ENCODE data around the gene LSP1.
"Not testable (repeated sequence)": the region's sequence is repeated elsewhere in the genome, so short reads cannot be mapped to it uniquely, and the experiment has no call there.

Gene LSP1, protein sequence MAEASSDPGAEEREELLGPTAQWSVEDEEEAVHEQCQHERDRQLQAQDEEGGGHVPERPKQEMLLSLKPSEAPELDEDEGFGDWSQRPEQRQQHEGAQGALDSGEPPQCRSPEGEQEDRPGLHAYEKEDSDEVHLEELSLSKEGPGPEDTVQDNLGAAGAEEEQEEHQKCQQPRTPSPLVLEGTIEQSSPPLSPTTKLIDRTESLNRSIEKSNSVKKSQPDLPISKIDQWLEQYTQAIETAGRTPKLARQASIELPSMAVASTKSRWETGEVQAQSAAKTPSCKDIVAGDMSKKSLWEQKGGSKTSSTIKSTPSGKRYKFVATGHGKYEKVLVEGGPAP

DNA sequence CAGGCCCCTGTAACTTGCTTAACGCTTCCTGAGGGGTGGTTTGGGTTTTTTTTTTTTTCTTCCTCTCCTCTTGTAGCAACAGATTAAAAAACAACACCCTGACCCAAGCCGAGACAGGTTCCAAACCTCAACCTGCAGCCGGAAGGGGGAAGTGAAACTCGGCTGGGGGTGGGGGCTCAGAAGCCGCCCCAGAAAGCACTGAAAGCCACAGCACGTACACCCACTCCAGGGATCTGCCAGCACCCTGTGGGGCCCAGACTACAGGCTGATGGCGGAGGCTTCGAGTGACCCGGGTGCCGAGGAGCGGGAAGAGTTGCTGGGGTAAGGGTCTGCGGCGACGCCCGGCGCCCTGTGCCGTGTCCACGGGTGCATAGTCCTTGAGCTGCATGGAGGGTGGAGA lies at the start of gene LSP1:
LSP1 (plus strand) TSS at position 208 of the 400 bp plus-strand sequence; CDS start at position 269, 61 bp downstream.
- DNase-seq (ENCODE audit: low read depth) = no peak

DNA sequence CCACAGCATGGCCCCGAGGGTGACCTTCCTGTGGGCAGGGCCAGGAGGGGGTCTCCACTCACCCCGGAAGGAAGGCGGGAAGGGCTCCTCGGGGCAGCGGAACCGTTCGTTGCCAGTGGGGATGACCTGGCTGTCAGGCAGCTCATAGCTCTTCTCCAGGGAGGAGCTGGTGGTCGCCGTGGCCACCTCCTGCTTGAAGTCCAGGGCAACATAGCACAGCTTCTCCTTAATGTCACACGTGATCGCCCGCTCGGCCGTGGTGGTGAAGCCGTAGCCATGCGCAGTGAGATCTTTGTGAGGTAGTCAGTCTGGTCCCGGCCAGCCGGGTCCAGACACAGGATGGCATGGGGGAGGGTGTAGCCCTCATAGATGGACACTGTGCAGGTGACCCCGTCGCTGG lies 49.6 kb upstream of the LSP1 start:
- DNase-seq (ENCODE audit: low read depth) = no peak

DNA sequence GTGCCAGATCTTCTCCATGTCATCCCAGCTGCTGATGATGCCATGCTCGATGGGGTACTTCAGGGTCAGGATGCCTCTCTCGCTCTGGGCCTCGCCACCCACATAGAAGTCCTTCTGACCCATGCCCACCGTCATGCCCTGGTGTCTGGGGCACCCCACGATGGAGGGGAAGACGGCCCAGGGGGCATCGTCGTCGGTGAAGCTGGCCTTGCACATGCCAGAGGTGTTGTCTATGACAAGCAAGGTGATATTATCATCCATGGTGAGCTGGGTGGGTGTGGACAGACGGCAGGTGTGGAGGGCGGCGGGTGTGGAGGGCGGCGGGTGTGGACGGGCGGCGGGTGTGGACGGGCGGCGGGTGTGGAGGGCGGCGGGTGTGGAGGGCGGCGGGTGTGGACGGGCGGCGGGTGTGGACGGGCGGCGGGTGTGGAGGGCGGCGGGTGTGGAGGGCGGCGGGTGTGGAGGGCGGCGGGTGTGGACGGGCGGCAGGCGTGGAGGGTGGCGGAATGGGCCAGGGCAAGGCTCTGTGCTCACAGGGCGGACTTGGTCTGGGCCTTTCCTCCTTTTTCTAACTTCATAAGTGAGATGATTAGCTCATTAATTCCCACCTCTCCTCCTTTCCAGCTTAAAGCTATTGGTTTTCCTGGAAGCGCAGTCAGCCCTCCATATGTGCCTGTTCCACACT lies 48.9 kb upstream of the LSP1 start:
- DNase-seq (ENCODE audit: low read depth) = not testable (repeated sequence)

DNA sequence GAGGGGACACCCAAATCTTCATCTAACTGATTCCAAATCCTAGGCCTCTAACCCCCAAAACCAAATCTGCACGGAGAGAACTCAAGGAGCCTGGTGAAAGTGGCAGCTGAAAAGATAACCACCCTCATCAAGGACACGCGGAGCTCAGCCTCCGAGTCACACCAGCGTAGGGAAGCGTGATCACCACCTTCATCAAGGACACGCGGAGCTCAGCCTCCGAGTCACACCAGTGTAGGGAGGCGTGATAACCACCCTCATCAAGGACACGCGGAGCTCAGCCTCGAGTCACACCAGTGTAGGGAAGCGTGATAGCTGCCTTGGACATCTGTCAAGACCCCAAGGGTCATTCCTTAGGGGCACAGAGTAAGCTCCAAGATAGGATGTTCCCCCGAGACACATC lies 47.4 kb upstream of the LSP1 start:
- no peak for DNase-seq (ENCODE audit: low read depth)

DNA sequence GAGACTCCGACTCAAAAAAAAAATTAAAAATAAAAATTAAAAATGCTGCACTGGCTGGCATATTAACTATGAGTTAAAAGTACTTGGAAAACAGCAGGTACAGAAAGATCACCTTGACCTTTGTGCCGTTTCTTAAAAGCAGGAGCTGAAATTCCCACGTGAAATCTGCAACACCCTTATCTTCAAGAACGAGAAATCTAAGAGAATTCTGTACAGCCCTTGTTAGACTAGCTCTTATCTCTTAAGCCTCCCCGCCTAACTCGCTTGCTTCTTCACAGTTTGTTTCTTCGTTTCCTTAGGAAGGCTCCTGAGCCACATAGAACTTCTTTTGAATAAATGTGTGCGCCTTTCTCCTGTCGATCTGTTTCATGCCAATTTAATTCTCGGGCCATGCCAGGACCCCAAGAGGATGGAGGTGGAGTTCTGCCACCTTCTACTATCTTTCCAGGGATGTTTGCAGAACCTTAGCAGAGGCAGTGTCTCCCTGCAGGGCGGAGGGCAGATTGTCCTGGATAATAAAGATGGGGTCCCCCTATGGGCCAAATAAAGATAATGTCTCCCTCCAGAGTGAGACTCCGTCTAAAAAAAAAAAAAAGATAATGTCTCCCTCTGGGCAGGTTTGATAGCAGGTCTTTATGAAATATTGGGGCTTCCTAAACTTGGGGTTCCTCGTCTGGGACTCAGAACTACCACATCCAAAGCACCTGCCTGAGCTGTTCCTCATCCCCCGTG lies 45.5 kb upstream of the LSP1 start:
- DNase-seq (ENCODE audit: low read depth) = no peak

DNA sequence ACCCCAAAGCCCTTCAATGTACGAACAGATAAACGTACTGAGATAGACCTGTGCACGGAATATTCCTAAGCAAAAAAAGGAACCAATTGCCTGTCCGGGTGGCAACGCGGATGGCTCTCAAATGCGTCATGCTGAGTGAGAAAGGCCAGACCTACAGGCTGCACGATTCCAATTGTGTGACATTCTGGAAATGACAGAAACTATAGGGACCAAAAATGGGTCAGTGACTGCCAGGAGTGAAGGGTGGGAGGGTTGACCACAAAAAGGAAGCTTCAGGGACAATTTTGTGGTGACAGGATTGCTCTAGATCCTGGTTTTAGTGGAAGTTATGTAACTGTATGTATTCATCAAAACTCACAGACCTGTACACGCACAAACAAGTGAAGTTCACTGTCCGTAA lies 42.1 kb upstream of the LSP1 start:
- DNase-seq (ENCODE audit: low read depth) = no peak

DNA sequence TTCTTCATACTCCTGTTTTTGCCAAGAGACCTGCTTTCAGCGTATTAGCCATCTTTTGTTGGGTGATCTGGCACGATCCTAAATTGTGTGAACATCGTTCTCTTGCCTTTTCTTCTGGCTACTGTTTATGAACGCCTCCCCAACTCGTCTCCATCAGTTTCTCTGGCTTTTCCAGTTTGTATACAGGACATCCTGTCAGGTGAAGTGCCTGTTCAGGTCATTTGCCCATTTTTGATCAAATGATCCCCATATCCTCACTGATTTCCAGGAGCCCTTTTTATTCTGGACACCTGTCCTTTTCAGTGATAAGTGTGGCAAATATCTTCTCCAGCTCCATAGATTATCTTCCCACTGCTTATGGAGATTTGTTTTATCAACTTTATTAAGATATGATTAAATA lies 40.6 kb upstream of the LSP1 start:
- no peak for DNase-seq (ENCODE audit: low read depth)

DNA sequence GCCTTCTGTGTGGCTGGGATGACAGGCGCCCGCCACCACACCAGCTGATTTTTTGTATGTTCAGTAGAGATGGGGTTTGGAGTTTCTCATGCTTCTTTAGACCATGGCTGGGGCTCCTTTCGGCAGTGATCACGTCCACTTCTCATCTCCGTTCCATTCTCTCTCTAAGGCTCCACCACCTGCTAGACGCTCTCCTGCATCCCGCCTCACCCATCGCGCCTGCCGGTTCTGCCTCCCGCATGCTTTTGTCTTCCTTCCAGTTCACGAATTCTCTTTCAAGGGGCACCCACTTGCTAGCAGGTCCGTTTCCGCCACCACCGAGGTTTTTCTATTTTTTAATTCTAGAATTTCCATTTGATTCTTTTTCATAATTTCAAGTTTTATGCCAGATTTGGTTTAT lies 40.1 kb upstream of the LSP1 start:
- DNase-seq (ENCODE audit: low read depth) = no peak

DNA sequence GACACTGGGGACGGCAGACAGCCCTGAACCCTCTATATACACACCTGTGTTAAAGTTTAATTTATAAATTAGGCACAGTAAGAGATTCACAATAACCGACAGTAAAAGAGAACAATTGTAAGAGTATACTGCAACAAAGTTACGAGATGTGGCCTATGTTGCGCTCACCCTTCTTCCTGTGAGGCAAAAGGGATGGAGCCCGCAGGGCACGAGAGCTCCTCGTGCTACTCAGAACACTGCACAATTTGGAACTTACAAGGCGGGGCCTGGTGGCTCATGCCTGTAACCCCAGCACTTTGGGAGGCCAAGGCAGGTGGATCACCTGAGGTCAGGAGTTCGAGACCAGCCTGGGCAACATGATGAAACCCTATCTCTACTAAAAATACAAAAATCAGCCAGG lies 39.5 kb upstream of the LSP1 start:
- not testable (repeated sequence) for DNase-seq (ENCODE audit: low read depth)

DNA sequence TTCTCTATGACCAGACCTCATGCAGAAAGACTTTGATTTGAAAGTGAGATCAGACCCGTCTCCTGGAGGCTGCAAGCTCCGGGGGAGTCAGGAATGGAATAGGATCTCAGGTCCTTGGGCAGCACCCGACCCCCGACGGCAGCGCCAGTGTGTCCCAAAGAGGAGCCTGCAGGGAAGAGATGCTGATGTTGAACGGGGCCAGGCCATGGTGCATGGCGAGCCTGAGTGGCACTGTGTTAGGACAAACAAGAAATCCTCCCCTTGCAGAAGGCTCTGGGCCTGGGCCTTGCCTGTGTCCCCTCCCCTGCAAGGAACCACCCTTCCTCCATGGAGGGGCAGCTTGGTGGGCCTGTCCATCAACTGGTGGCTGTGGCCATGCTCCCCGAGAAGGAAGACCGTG lies 38.2 kb upstream of the LSP1 start:
- no peak for DNase-seq (ENCODE audit: low read depth)

DNA sequence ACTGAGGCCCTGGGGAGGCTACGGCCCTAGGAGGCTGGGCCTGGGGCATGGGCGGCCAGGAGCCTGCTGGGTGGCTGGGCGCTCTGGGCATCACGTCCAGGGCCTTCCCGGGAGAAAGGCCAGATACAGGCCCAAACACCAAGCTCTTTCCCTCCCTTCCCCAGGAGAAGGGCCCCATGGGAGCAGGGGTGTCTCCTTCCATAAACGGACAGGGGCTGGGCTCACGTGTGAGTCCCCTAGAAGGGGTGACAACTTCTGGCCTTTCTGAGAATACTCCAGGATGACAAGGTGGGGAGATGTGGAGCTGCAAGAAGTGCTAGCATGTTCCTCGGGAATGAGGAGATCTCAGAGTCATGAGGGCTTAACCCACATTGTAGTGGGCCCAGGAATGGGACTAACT lies 37.6 kb upstream of the LSP1 start:
- DNase-seq (ENCODE audit: low read depth) = no peak

DNA sequence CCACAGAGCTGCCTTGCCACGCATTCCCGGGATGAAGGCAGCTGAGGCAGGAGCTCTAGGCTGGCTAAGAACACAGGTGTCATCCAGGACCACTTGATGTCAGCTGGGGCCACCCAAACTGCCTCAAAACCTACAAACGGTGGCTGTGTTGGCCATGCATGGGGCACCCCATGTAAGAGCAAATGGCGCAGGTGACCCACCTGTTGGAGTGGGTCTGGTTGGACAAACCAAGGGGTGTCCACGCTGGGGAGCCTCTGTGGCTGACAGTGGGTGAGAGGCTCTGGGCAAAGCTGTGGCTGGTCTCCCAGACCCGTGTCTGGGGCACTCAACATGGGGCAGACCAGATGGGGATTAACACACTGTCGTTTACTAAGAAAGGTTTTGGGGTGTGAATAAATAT lies 37.1 kb upstream of the LSP1 start:
- no peak for DNase-seq (ENCODE audit: low read depth)

DNA sequence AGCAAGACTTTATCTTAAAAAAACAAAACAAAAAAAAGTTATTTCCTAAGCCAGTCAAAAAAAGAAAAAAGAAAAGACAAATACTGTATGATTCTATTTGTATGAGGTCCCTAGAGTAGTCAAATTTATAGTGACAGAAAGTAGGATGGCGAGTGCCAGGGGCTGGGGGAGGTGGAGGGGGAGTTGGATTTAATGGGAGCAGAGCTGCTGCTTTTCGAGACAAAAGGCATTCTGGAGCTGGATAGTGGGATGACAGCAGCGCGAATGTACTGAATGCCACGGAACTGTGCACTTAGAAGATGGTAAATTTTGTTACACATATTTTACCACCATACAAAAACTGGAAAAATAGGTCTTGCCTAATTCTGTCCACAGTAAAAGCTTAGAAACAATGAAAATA lies 35.9 kb upstream of the LSP1 start:
- DNase-seq (ENCODE audit: low read depth) = no peak

DNA sequence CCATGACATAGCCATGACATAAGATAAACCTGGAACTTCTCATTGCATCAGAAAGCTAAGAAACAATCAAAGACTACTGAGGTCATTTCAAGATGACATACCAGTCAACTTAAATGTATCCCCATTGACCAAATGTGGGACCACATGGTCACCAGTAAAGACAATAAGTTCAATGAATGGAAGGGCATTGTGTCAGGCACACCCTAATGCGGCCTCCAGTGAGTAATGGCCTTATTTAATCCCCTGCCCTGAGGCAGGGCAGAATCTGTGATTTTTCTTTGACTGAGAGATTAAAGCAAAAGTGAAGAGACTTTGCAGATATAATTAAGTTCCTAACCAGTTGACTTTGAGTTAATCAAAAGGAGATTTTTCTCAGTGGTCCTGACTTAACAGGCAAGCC lies 35.4 kb upstream of the LSP1 start:
- DNase-seq (ENCODE audit: low read depth) = no peak

DNA sequence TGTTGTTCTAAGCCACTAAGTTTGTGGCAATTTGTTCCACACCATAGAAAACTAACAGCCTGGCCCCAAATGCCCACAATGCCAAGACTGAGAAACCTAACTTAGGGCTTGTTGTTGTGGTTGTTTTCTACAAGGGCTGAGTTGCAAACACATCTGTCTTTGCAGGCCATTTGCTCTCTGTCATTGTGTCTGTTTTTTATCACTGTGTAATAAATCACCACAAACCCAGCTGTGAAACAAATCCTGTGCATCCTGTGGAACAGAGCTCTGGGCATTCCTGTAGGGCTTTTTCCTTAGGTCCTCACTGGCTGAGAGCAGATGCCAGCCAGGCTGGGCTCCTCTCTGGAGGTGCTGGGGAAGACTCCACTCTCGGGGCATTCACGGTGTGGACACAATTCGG lies 33.8 kb upstream of the LSP1 start:
- DNase-seq (ENCODE audit: low read depth) = no peak

DNA sequence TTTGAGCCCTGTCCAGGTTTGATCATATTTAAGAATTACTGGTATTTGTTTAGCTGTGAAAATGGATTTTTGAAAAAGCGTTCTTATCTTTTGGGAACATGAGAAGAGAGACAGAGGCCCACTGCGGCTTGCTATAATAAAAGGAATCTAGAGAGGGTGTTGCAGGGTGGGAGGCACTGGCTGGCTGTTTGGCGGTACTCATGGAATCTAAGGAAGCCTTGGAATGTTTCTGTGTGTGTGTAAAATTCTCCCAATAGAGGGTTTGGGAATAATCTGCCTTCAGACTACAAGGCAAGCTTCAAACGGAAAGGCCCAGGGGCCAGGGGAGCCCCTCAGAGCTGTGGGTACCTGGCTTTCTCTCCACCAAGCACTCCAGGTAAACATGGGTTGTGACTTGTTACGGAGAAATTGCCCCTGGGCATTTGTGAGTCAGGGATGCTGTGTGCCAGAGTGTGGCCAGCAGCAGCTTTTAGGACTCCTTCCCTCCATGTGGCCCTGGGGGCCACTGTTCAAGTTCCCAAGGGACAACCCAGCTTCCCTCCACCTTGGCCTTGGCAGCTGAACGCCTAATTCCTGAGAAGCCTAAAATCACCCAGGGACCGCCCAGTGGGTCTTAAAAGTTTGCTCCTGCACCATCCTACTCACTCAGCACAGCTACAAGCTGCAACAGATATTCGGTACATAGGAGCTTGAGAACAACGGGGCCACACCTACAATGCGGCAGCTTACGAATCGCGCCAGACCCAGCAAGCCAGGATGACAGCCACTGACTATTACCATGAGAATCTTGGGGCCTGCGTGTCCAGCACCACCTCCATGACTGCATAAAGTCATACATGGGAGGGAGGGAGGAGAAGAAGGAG lies 32.2 kb upstream of the LSP1 start:
- DNase-seq (ENCODE audit: low read depth) = no peak

DNA sequence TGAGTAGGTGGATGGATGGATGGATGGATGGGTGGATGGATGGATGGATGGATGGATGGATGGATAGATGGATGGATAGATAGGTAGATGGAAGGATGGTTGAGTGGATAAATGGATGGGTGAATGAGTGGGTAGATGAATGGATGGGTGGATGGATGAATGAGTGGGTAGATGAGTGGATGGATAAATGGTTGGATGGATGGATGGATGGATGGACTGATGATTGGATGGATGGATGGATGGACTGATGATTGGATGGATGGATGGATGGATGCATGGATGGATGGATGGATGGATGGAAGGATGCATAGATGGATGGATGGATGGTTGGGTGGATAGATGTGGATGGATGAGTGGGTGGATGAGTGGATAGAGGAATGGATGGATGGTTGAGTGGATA lies 31.3 kb upstream of the LSP1 start:
- no peak for DNase-seq (ENCODE audit: low read depth)

DNA sequence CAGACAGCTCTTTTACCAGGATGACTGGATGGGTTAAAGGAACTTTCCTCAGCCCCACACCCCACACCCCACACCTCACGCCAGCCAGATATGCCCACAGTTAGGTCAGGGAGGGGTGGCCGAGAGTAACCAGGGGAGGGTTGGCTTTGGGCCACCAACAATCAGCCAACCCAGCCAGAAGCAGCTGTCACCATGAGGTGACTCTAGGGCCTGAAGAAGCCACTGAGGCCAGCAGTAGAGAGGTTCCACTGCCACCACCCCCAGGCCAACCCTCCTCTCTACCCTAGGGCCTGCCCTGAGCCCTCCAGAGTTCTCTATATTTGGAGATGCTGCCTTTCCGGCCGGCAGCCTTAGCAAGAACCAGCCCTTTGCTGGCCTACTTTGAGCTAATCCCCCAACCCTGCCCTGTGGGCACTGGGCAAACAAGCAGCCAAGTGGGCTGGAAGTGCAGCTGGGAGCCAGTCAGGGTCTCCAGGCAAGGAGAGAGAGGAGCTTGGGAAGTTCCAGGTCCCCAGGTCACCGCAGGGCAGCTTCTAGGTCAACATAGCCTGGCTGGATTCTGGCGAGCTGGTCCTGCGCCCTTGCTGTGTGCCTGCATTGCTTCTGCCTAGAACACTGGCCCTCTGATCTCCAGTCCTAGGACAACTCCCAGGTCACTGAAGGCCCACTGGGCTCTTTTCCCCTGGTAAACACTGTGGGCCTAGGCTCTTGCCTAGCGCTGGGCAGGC lies 30.1 kb upstream of the LSP1 start:
- DNase-seq (ENCODE audit: low read depth) = no peak

DNA sequence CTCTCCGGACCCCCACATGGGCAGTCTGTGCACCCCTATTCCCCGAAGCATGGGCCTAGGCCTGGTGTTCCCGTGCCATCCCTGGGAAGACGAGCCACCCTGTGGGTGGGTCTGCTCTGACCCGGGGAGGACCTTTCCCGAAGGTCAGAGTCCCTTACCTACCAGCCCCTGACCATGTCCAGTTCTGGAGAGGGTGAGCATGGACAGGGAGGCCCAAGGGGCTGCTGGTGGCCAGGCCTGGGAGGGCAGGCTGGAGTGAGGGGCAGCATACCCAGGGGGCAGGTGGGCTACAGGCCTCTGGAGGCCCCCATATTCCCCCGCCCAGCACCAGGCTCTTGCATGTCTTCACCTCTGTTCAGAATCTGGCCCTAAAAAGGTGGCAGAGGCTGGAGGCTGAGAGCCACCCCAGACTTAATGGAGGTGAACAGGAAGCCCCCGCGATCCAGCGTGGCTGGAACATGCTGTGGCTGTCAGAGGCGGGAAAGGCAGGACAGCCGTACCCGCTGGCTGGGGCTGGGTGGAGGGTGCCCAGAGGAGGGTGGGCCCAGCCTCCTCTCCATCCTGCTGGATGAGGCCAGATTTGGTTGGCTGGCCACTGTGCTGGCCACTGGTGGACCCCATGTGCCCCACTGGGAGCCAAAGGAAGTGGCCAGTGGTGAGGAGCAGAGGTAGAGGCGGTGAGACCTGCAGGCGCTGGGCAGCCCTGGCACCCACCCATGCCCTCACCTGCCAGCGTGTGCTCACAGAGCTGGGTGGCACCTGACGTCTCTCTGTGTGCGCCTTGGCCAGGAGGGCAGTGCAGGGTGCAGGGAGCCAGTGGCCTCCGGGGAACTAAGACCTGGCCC lies 29.3 kb upstream of the LSP1 start:
- no peak for DNase-seq (ENCODE audit: low read depth)

DNA sequence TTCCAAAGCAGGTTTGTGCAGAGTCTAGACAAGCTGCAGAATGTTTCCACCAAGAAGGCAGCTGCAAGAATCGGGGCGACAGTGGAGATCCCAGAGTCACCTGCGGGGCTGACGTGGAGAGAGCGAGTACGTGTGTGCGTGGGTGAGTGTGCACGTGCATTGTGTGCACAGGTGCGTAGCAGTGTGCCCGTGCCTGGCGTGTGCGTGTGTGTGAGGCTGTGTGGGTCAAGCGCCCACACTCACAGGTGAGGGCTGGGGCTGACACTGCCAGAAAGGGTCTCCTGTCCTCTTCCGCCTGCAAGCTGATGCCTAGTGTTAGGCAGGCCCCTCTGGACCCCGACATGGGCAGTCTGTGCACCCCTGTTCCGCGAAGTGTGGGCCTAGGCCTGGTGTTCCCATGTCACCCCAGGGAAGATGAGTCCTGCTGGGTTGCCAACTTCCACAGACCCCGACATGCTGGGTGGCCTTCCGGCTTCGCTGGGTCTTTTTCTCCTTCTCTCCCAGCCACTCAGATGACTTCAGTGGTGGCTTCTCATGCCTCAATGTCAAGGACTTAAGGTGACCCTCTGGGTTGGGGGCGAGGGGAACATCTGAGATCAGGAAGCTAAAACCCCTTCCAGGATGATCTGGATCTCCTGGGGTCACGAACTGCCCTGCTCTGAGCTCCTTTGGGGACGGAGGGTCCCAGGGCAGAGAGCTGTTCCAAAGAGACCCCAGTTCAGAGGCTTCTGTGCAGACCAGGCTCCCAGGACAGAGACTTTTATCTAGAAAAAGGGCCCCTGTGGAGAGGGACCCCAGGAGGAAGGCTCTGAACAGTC lies 28.5 kb upstream of the LSP1 start:
- DNase-seq (ENCODE audit: low read depth) = no peak
